HEK293 (cell line): ENCODE results near the gene SLC16A6.

ENCODE experiments used
- CTCF ChIP-seq: fragments of 450-650 bp; formaldehyde crosslinking; IDR thresholded peaks from 2 replicates; pipeline ENCODE4 v1.5.1; 2016; ENCODE audit warnings: missing biosample characterization, missing genetic modification characterization
- ZNF121 ChIP-seq: fragments of 450-650 bp; formaldehyde crosslinking; IDR thresholded peaks from 2 replicates; pipeline ENCODE4 v1.5.1; 2016; ENCODE audit warnings: missing biosample characterization, missing genetic modification characterization

- TF ChIP-seq CTCF: no peak
- no peak for TF ChIP-seq ZNF121
Measured at GRCh38 chr17:68239632-68240366, 51.1 kb downstream of the SLC16A6 start.
